HL-60 (cell line): ENCODE results near the gene DHX34.

Experiments used
- GABPA ChIP-seq: IDR thresholded peaks from 2 replicates; pipeline ENCODE4 v1.6.1; 2012; ENCODE audit warnings: low read depth
- REST ChIP-seq: IDR thresholded peaks from 2 replicates; pipeline ENCODE4 v1.6.1; 2012; ENCODE audit warnings: low read depth; ENCODE audit not compliant: insufficient replicate concordance
- TF ChIP-seq, protein P1 (sequence below): IDR thresholded peaks from one replicate; pipeline ENCODE4 v1.5.1; 2011; ENCODE audit warnings: low read length, control low read depth, inconsistent platforms; ENCODE audit not compliant: insufficient read depth

DNA sequence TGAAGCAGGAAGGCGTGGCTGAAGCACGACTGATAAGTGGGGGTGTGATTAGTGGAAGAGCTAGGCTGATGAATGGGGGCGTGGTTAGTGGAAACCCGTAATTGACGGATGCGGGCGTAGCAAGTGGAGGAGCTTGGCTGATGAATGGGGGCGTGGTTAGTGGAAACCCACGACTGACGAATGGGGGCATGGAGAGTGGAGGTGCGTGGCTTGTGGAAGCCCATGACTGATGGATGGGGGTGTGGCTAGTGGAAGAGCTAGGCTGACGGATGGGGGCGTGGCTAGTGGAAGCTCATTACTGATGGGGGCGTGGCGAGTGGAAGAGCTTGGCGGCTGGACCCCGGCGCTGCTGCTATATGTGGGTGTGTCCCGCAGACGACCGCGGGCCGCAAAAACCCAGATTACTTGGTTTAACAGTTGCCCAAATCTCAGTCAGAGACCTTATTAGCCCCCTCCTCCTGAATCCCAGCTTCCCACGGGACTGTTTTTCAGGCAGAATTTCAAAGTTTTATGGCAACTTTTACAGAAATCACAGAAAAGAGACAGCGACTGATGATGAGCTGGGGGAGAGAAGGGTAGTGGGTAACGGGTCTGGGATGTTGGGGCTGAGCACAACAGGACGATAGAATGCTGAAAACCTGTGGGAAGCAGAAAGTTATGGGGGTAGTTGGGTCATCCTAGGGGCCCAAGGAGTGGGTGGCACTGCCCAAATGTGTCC is 79.2 kb downstream of the DHX34 start:
- no peak for TF ChIP-seq GABPA
- TF ChIP-seq, protein P1, sequence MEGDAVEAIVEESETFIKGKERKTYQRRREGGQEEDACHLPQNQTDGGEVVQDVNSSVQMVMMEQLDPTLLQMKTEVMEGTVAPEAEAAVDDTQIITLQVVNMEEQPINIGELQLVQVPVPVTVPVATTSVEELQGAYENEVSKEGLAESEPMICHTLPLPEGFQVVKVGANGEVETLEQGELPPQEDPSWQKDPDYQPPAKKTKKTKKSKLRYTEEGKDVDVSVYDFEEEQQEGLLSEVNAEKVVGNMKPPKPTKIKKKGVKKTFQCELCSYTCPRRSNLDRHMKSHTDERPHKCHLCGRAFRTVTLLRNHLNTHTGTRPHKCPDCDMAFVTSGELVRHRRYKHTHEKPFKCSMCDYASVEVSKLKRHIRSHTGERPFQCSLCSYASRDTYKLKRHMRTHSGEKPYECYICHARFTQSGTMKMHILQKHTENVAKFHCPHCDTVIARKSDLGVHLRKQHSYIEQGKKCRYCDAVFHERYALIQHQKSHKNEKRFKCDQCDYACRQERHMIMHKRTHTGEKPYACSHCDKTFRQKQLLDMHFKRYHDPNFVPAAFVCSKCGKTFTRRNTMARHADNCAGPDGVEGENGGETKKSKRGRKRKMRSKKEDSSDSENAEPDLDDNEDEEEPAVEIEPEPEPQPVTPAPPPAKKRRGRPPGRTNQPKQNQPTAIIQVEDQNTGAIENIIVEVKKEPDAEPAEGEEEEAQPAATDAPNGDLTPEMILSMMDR, result no peak
- no peak for TF ChIP-seq REST
